Measurements from ENCODE around the gene TNFRSF18. TPM values are rescaled to one million over a fixed set of nuclear protein-coding genes. Genes with fewer than 3 reads are reported as not detected.

Gene TNFRSF18
- total and polyA plus RNA-seq, 10 of the 15 experiments (the other 5 are each of a cell fraction or from before 2014, with no cell fraction given) = 0.18 to 7.5 (median 1.5) TPM; not detected in 1

- H2AFZ ChIP-seq (ENCODE audit: control insufficient read depth, low read depth, low read length) = no peak overlapping the region
- no TSS peak for BruUV-seq (replicated peaks)
- ChIA-PET SMC1A (ENCODE audit: uncharacterized antibody, unreplicated experiment) (no interaction called here), POLR2A (no interaction called here), CTCF (no interaction called here), RAD21 (ENCODE audit: unreplicated experiment) (no interaction called here)
- no peaks in the 10 kb centered on the region for H3K27me3 ChIP-seq (replicated peaks in 1 of 2; ENCODE audit: control insufficient read depth in 2 of 2, insufficient read depth in 2 of 2, low read length in 1 of 2)
- 92% methylated on average over 52 of the region's 52 CpGs for WGBS (ENCODE audit: insufficient coverage, insufficient replicate concordance, low lambda C conversion rate, missing lambda C conversion rate)
- no peaks in the 10 kb centered on the region; the same call in 2 of the 3 replicates for H3K9me3 ChIP-seq (replicated peaks; ENCODE audit: control insufficient read depth, insufficient read depth, low read length)
- peaks cover 6 to 33% of the 10 kb centered on the region in 2 experiments for H3K36me3 ChIP-seq (ENCODE audit: control insufficient read depth in 2 of 2, insufficient read depth in 2 of 2, low read length in 1 of 2)
- ATAC-seq = no peak
- FAIRE-seq = no peak
- no peak for DNase-seq (ENCODE audit: low read depth, low spot score)
- peaks cover 26% of the 10 kb centered on the region for H3K4me1 ChIP-seq (ENCODE audit: control insufficient read depth, insufficient read depth, low read length)
- in situ Hi-C loops (cut with MboI) (no loop called here), intact Hi-C loops (cut with micrococcal nuclease; ENCODE audit: unreplicated experiment) (no loop called here)
- no peaks in the 10 kb centered on the region for H4K20me1 ChIP-seq (ENCODE audit: control insufficient read depth, insufficient read depth)
- no peak overlapping the region for H3K9ac ChIP-seq (ENCODE audit: control insufficient read depth, insufficient read depth, low read length)
- peak in 1 of 2 experiments; percentile 24; a peak in 1 of 4 replicates for TF ChIP-seq SRF (IDR thresholded peaks at IDR 0.05; ENCODE audit: low read depth in 2 of 2, low read length in 2 of 2)
- no peak for TF ChIP-seq NFXL1 (IDR thresholded peaks at IDR 0.05; ENCODE audit: borderline replicate concordance)
- no peak for TF ChIP-seq SMAD1 (IDR thresholded peaks at IDR 0.05; ENCODE audit: low read depth, partially characterized antibody)
- no peak for TF ChIP-seq NRF1 (conservative IDR thresholded peaks at IDR 0.05; ENCODE audit: low read depth, low read length)
- peak; percentile 75 for TF ChIP-seq MLLT1 (IDR thresholded peaks at IDR 0.05)
- no peak overlapping the region for H3K27ac ChIP-seq (ENCODE audit: control insufficient read depth, insufficient read depth)
- no peak overlapping the region for H3K4me3 ChIP-seq
- no peak overlapping the region for H3K4me2 ChIP-seq (ENCODE audit: control insufficient read depth, insufficient read depth)
- no peaks in the 10 kb centered on the region for H3K79me2 ChIP-seq (ENCODE audit: control insufficient read depth, insufficient read depth, low read length)
These were observed 11.5 kb upstream of the TNFRSF18 start for GRCh38 chr1:1217621-1218523.
